GM21367 (cell line): ENCODE data around the gene NHSL2.
"Not testable (repeated sequence)": the region's sequence is repeated elsewhere in the genome, so short reads cannot be mapped to it uniquely, and the experiment has no call there.

Source experiments
- ATAC-seq: cut with Tn5 transposase; IDR thresholded peaks from one replicate; pipeline ENCODE4 v1.9.1; 2021; ENCODE audit not compliant: unreplicated experiment

NHSL2 gene

DNA sequence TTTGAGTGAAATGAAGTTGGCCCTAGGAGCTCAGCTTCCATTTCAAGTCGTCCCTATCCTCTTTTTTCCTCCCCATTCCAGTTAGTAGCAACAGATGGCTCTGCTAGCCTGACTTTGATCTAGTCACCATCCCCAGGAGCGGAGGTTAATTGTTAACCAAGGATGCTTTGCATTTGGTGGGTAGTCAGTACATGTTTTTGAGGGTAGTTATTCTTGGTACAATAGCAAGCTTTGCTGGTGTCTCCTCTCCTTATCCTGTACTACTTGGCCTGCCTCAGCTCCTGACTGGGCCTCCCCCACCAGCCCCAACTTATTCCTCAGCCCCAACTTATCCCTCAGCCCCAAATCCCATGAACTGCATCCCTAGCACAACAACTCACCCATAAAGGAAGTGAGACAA, 235.9 kb downstream of the NHSL2 start:
- ATAC-seq: no peak

GRCh38 chrX:72158773-72159172, 248.1 kb downstream of the NHSL2 start:
- no peak for ATAC-seq

DNA sequence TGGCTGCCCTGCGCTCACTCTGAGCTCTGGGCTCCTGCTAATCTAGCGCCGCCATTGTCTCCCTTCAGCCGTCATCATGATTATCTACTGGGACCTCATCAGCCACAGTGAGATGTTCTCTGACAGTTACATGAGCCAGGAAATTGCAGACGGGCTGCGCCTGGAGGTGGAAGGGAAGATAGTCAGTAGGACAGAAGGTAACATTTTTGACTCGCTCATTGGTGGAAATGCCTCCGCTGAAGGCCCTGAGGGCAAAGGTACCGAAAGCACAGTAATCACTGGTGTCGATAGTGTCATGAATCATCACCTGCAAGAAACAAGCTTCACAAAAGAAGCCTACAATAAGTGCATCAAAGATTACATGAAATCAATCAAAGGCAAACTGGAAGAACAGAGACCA, 249.1 kb downstream of the NHSL2 start:
- no peak for ATAC-seq

DNA sequence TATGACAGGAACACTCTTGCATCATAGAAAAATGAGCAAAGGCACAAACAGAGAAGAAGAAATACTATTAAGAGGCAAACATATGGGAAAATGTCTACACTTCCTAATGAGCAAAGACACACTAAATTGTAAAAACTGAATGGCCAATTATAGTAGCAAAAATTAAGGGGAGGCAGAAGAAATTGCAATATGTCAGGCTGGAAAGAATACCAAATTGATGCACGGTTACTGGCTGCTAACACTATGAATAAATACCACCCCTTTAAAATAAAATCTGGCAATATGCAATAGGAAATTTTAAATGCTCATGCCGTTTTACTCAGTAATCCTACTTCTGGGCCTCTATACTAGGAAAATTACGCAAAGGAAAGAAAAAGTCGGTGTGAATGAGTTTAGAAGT, 254.9 kb downstream of the NHSL2 start:
- no peak for ATAC-seq

- ATAC-seq: no peak
These were observed 258.5 kb downstream of the NHSL2 start for GRCh38 chrX:72169008-72169728.

- ATAC-seq: not testable (repeated sequence)
These were observed 265.6 kb downstream of the NHSL2 start for GRCh38 chrX:72176289-72176688.

DNA sequence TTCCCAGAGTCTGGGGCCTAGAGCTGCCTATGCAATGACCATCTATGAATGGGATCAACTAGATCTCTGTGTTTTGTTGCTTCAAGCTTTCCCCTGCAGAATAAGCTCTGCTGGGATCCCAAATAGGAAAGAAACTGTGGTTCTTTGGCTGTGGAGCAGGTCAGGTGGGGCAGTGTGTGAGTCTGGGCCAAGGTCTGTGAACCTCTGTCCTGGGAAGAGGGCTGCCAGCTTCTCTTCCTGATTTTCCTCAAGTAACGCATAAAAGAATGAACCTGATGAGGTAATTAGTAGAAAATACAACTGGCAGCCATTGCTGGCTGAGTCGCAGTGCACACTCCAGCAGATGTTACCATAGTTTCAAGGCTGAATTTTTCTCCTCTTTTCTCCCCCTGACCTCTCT, 266.3 kb downstream of the NHSL2 start:
- no peak for ATAC-seq

DNA sequence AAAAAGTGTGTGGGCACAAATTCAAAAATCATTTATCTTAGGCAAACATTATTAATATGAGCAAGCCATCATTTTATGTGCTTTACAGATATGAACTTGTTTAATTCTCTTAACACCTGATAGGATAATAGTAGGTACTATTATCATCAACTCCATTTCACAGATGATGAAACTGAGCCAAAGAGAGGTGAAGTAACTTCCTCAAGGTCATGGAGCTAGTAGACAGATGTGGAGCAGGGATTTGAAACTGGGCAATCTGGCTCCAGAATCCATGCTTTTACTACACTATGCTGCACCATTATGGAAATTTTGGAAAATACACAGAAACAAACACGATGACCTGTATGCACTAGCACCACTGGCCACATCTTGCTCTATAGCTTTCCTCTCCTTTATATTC, 269.9 kb downstream of the NHSL2 start:
- no peak for ATAC-seq

DNA sequence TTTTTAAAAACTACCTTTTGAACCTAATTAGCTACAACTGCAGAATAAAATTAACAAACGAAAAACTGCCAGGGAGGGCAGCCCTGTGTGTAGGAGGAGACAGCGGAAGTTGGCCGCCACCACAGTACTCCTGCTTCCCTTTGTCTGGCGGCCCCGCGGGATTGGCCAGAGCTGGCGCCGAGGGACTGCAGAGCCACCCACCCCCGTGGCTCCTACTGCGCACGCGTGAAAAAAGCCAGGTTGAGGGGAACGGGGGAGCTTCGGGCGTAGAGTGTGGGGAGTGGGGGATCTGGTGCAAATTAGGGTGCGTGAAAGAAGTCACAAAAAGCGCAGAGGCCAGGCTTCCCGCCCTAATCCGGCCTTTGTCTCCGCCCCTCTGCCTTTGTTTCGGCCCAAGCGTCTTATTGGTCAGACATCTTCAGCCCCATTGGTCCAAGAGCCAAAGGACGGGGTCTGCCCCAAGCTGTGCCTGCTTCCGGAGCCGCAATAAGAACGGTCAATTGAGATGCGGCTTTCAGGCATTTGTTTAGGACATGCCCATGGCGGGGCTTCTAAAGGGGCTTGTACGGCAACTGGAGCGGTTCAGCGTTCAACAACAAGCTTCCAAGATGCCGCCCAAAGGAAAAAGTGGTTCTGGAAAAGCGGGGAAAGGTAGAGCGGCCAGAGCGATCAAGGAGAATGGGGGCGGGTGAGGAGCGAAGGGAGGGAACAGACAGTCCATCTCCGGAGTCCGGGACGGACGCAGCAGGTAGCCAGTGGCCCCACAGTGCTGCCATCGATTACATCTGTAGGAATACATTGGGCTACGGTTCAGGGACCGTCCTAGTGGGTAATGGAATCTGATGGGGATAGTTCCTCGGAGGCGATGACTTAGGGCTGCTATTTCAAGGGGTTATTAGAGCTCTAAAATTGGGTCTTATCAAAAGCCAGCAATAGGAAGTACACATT, 270.8 kb downstream of the NHSL2 start, which contains the start of gene PIN4:
PIN4 (plus strand) TSS at position 580 of the 948 bp plus-strand sequence; CDS start at position 609, 29 bp downstream.
- peak; percentile 90 for ATAC-seq

- ATAC-seq: no peak
These were observed 272.3 kb downstream of the NHSL2 start for GRCh38 chrX:72182924-72183323.

- no peak for ATAC-seq
These were observed 291.3 kb downstream of the NHSL2 start for GRCh38 chrX:72201836-72202536.
